Loucy (cell line): ENCODE results near the gene PRRC2B.

Experiments used
- H2AFZ ChIP-seq: fragments of 200-600 bp; sonication (generic); 2 replicates; pipeline ENCODE4 v1.6.0; 2016; ENCODE audit warnings: antibody characterized with exemption, mild to moderate bottlenecking, low read length, moderate library complexity
- H3F3A ChIP-seq: fragments of 200-600 bp; 2 replicates; pipeline ENCODE4 v1.6.0; 2016; ENCODE audit warnings: antibody characterized with exemption, low read depth, mild to moderate bottlenecking
- H3K27me3 ChIP-seq: fragments of 200-600 bp; sonication (generic); 2 replicates; pipeline ENCODE4 v1.6.1; 2014; ENCODE audit warnings: low read length, mild to moderate bottlenecking; ENCODE audit not compliant: insufficient read depth, poor library complexity, severe bottlenecking
- H3K36me3 ChIP-seq: fragments of 200-600 bp; sonication (generic); 2 replicates; pipeline ENCODE4 v1.6.1; 2016; ENCODE audit warnings: low read length; ENCODE audit not compliant: insufficient read depth
- H3K4me1 ChIP-seq: fragments of 200-600 bp; sonication (generic); 2 replicates; pipeline ENCODE4 v1.5.1; 2014; ENCODE audit warnings: low read length, mild to moderate bottlenecking; ENCODE audit not compliant: insufficient read depth, poor library complexity, severe bottlenecking
- H3K4me2 ChIP-seq: fragments of 200-600 bp; sonication (generic); 2 replicates; pipeline ENCODE4 v1.6.0; 2014; ENCODE audit warnings: antibody characterized with exemption, low read length, low read depth, mild to moderate bottlenecking; ENCODE audit not compliant: poor library complexity, severe bottlenecking
- H3K4me3 ChIP-seq: fragments of 200-600 bp; sonication (generic); 2 replicates; pipeline ENCODE4 v1.5.1; 2014; ENCODE audit warnings: low read length, mild to moderate bottlenecking, mixed read lengths; ENCODE audit not compliant: poor library complexity, severe bottlenecking
- H3K79me2 ChIP-seq: fragments of 200-600 bp; sonication (generic); 2 replicates; pipeline ENCODE4 v1.6.1; 2014; ENCODE audit warnings: low read length; ENCODE audit not compliant: insufficient read depth
- H3K9ac ChIP-seq: fragments of 200-600 bp; sonication (generic); 2 replicates; pipeline ENCODE4 v1.6.0; 2014; ENCODE audit warnings: mild to moderate bottlenecking, low read depth, low read length, moderate library complexity; ENCODE audit not compliant: poor library complexity, severe bottlenecking
- H3K9me2 ChIP-seq: fragments of 200-600 bp; sonication (generic); replicated peaks from 2 replicates; pipeline ENCODE4 v1.6.1; 2016; ENCODE audit warnings: low read depth, low read length, mixed read lengths
- H3K9me3 ChIP-seq: fragments of 200-600 bp; sonication (generic); 2 replicates; pipeline ENCODE4 v1.6.1; 2014; ENCODE audit warnings: mild to moderate bottlenecking, antibody characterized with exemption, low read length, low read depth; ENCODE audit not compliant: insufficient read depth
- H4K20me1 ChIP-seq: fragments of 200-600 bp; sonication (generic); 2 replicates; pipeline ENCODE4 v1.6.0; 2014; ENCODE audit warnings: antibody characterized with exemption, low read length, mild to moderate bottlenecking; ENCODE audit not compliant: insufficient read depth, poor library complexity, severe bottlenecking
- CTCF ChIP-seq: fragments of 200-600 bp; sonication (generic); conservative IDR thresholded peaks from 2 replicates; pipeline ENCODE4 v1.5.1; 2014; ENCODE audit warnings: mild to moderate bottlenecking, antibody characterized with exemption, low read length
- EZH2phosphoT487 ChIP-seq: fragments of 200-600 bp; IDR thresholded peaks from 2 replicates; pipeline ENCODE4 v1.6.1; 2018; ENCODE audit warnings: antibody characterized with exemption, mild to moderate bottlenecking, moderate library complexity, borderline replicate concordance

Gene PRRC2B

GRCh38 chr9:131422241-131422792, 28.4 kb downstream of the PRRC2B start:
- no peaks in the 10 kb centered on the region for H3K27me3 ChIP-seq
- H4K20me1 ChIP-seq = peaks cover 96% of the 10 kb centered on the region
- no peaks in the 10 kb centered on the region for H3K9me3 ChIP-seq
- peaks cover 47% of the 10 kb centered on the region; the same call in 1 of the 2 replicates for H3K36me3 ChIP-seq
- H3K9me2 ChIP-seq = no peaks in the 10 kb centered on the region
- no peak overlapping the region for H3K9ac ChIP-seq
- no peaks in the 10 kb centered on the region for H3F3A ChIP-seq
- H3K79me2 ChIP-seq = peaks cover 100% of the 10 kb centered on the region
- H3K4me3 ChIP-seq = no peak overlapping the region
- H3K4me2 ChIP-seq = no peak overlapping the region
- no peaks in the 10 kb centered on the region for H3K4me1 ChIP-seq
- no peak overlapping the region for H2AFZ ChIP-seq
- TF ChIP-seq EZH2phosphoT487 (no peak), CTCF (no peak)

GRCh38 chr9:131423171-131423581, 29.3 kb downstream of the PRRC2B start:
- Histone ChIP-seq H2AFZ (no peak overlapping the region), H3K4me2 (no peak overlapping the region), H3K9ac (no peak overlapping the region), H3K27me3 (no peaks in the 10 kb centered on the region), H3K4me3 (no peak overlapping the region), H4K20me1 (peaks cover 93% of the 10 kb centered on the region), H3K79me2 (peaks cover 100% of the 10 kb centered on the region), H3K36me3 (peaks cover 41% of the 10 kb centered on the region; the same call in 1 of the 2 replicates), H3K9me2 (no peaks in the 10 kb centered on the region), H3K9me3 (no peaks in the 10 kb centered on the region), H3F3A (no peaks in the 10 kb centered on the region), H3K4me1 (no peaks in the 10 kb centered on the region)
- TF ChIP-seq EZH2phosphoT487 (no peak), CTCF (no peak)

- peaks cover 32% of the 10 kb centered on the region; the same call in 1 of the 2 replicates for H3K36me3 ChIP-seq
- H3F3A ChIP-seq = no peaks in the 10 kb centered on the region
- H4K20me1 ChIP-seq = peaks cover 87% of the 10 kb centered on the region
- peaks cover 94% of the 10 kb centered on the region for H3K79me2 ChIP-seq
- TF ChIP-seq EZH2phosphoT487 (no peak), CTCF (0 out of 2 replicates have a peak, but pooled peaks have one; percentile 17)
- no peaks in the 10 kb centered on the region for H3K9me3 ChIP-seq
- H3K4me1 ChIP-seq = no peaks in the 10 kb centered on the region
- H3K4me3 ChIP-seq = no peak overlapping the region
- no peaks in the 10 kb centered on the region for H3K9me2 ChIP-seq
- H3K4me2 ChIP-seq = no peak overlapping the region
- no peaks in the 10 kb centered on the region for H3K27me3 ChIP-seq
- H2AFZ ChIP-seq = no peak overlapping the region
- H3K9ac ChIP-seq = no peak overlapping the region
Measured at GRCh38 chr9:131426545-131426944, 32.7 kb downstream of the PRRC2B start.
